ENCODE data around the gene ACOXL. TPM values are rescaled to one million over a fixed set of nuclear protein-coding genes. Genes with fewer than 3 reads are reported as not detected.

ACOXL gene
- total and polyA plus RNA-seq, 2 donors (not counting 3 experiments of a cell fraction or from before 2014, with no cell fraction given), result not detected

DNA sequence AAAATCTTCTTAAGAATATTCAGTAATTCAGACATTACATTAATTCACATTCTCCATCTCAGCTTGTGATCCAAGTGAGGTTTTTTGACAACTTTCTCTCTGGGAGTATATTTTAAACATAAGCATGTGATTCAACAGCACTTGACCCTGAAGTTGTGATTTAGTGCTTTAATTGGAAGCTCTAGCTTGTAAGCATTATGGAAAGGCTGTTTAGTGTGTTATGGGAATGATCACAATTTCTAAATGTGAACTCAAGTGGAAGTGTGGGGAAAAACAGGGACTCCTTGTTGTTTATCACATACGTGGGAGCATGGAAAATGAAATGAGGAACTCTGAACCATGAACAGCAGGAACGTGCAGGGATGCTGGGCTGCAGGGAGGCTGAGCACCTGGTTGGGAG lies 239.4 kb downstream of the ACOXL start:
- CTCF ChIA-PET, result no interaction called here
- dilution Hi-C loops (cut with MboI; ENCODE audit: extremely low pct_ligation_motif_present, low sequenced_read_pairs), result no loop called here
- Histone ChIP-seq H3K27me3 (ENCODE audit: control insufficient read depth in 2 of 2, insufficient read depth in 2 of 2, low read length in 2 of 2) (peaks cover 10 to 35% of the 10 kb centered on the region in 2 experiments), H3K9ac (replicated peaks; ENCODE audit: extremely low read depth, insufficient read depth, low read length) (no peak overlapping the region), H3K9me1 (replicated peaks; ENCODE audit: control insufficient read depth, extremely low read depth, insufficient read depth, low read length) (no peaks in the 10 kb centered on the region), H4K20me1 (replicated peaks; ENCODE audit: control insufficient read depth, extremely low read depth, insufficient read depth, low read length) (no peaks in the 10 kb centered on the region), H3K36me3 (ENCODE audit: control insufficient read depth in 2 of 2, extremely low read depth in 1 of 2, insufficient read depth in 2 of 2, low read length in 2 of 2) (no peaks in the 10 kb centered on the region), H3K27ac (ENCODE audit: insufficient read depth, low read depth, low read length) (no peak overlapping the region), H3K4me3 (replicated peaks in 1 of 3; ENCODE audit: insufficient read depth in 1 of 3, low read depth in 1 of 3, low read length in 3 of 3) (no peak overlapping the region), H3K9me3 (replicated peaks; ENCODE audit: control insufficient read depth, insufficient read depth, low read length) (no peaks in the 10 kb centered on the region), H3K79me2 (ENCODE audit: control insufficient read depth, insufficient read depth, low read length) (no peaks in the 10 kb centered on the region), H2AFZ (ENCODE audit: low read depth, low read length) (no peak overlapping the region), H3K4me2 (ENCODE audit: insufficient read depth, low read length) (no peak overlapping the region), H3K4me1 (ENCODE audit: control insufficient read depth, extremely low read depth, insufficient read depth, low read length) (no peaks in the 10 kb centered on the region)
- BruUV-seq (replicated peaks), result no TSS peak
- DNase-seq (ENCODE audit: low read depth, low spot score) (no peak), FAIRE-seq (no peak)
- intact Hi-C loops (cut with micrococcal nuclease), result no loop called here
- TF ChIP-seq GATA2 (IDR thresholded peaks at IDR 0.05; ENCODE audit: insufficient read depth, insufficient read length, low read depth, low read length) (no peak), EZH2 (IDR thresholded peaks at IDR 0.05; ENCODE audit: borderline replicate concordance, low read depth, low read length, severe bottlenecking) (no peak), MYC (IDR thresholded peaks at IDR 0.05; ENCODE audit: low read depth, low read length) (no peak), POLR2AphosphoS5 (IDR thresholded peaks at IDR 0.05; ENCODE audit: insufficient read depth, low read depth, low read length) (no peak), FOS (IDR thresholded peaks at IDR 0.05; ENCODE audit: borderline replicate concordance, insufficient read depth, low read length) (no peak), POLR2A (IDR thresholded peaks at IDR 0.05; ENCODE audit: low read depth, low read length) (no peak), MAX (IDR thresholded peaks at IDR 0.05; ENCODE audit: insufficient read depth, insufficient read length) (no peak), JUN (IDR thresholded peaks at IDR 0.05; ENCODE audit: borderline replicate concordance, insufficient read depth, insufficient read length, low read depth) (no peak)
- TF ChIP-seq, protein P1, sequence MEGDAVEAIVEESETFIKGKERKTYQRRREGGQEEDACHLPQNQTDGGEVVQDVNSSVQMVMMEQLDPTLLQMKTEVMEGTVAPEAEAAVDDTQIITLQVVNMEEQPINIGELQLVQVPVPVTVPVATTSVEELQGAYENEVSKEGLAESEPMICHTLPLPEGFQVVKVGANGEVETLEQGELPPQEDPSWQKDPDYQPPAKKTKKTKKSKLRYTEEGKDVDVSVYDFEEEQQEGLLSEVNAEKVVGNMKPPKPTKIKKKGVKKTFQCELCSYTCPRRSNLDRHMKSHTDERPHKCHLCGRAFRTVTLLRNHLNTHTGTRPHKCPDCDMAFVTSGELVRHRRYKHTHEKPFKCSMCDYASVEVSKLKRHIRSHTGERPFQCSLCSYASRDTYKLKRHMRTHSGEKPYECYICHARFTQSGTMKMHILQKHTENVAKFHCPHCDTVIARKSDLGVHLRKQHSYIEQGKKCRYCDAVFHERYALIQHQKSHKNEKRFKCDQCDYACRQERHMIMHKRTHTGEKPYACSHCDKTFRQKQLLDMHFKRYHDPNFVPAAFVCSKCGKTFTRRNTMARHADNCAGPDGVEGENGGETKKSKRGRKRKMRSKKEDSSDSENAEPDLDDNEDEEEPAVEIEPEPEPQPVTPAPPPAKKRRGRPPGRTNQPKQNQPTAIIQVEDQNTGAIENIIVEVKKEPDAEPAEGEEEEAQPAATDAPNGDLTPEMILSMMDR (IDR thresholded peaks at IDR 0.05; ENCODE audit: extremely low read depth in 1 of 2, insufficient read depth in 1 of 2, low read depth in 1 of 2, low read length in 2 of 2), result no peak
- POLR2A ChIA-PET, result no interaction called here
